IMR-90 (cell line): Measurements from ENCODE around the gene DDX4. TPM values are rescaled to one million over a fixed set of nuclear protein-coding genes. Genes with fewer than 3 reads are reported as not detected.

Source experiments
- ATAC-seq: fragments of 200-7000 bp; cut with Tn5 transposase; 2 replicates; pipeline ENCODE4 v1.9.1; 2020; ENCODE audit warnings: low read depth, mild to moderate bottlenecking, moderate library complexity
- BruUV-seq: library from RNA; stranded (reverse); fragments of 400-500 nt; replicated peaks from 2 replicates; lab custom pipeline; 2021; lab: Mats Ljungman, UMichigan
- CTCF ChIA-PET: fragments of 300-600 bp; formaldehyde crosslinking; extraction: SDS; loops from one replicate; lab custom pipeline; 2021; ENCODE audit warnings: antibody characterized with exemption; lab: Yijun Ruan, JAX
- POLR2A ChIA-PET: fragments of 300-600 bp; sonication (Branson Sonifier 250); formaldehyde crosslinking; loops from one replicate; lab custom pipeline; 2022; ENCODE audit warnings: antibody characterized with exemption; ENCODE audit not compliant: unreplicated experiment; lab: Charles Lee
- DNase-seq: peaks from one replicate; pipeline ENCODE4 v3.0.0; 2013
- H2AFZ ChIP-seq: replicated peaks from 2 replicates; pipeline ENCODE3; 2013; ENCODE audit warnings: low read length, mild to moderate bottlenecking; ENCODE audit not compliant: poor library complexity
- H2AK5ac ChIP-seq: 2 replicates; pipeline ENCODE4 v1.6.1; 2013; ENCODE audit warnings: low read depth, low read length, inconsistent platforms
- H2AK9ac ChIP-seq: replicated peaks from 2 replicates; pipeline ENCODE3; 2013; ENCODE audit warnings: mild to moderate bottlenecking, low read depth, low read length, moderate library complexity; ENCODE audit not compliant: poor library complexity
- H2BK120ac ChIP-seq: 2 replicates; pipeline ENCODE4 v1.6.1; 2013; ENCODE audit warnings: low read depth, low read length, inconsistent platforms
- H2BK15ac ChIP-seq: 3 replicates; pipeline ENCODE4 v1.6.1; 2013; ENCODE audit warnings: low read depth, low read length, inconsistent platforms
- H2BK20ac ChIP-seq: 2 replicates; pipeline ENCODE4 v1.6.1; 2013; ENCODE audit warnings: low read depth, mild to moderate bottlenecking, inconsistent platforms, low read length, moderate library complexity
- H2BK5ac ChIP-seq: 2 replicates; pipeline ENCODE4 v1.6.1; 2013; ENCODE audit warnings: mild to moderate bottlenecking, low read depth, low read length, inconsistent platforms; ENCODE audit not compliant: poor library complexity, severe bottlenecking
- H3K14ac ChIP-seq: replicated peaks from 2 replicates; pipeline ENCODE4 v1.6.1; 2013; ENCODE audit warnings: low read depth, low read length, inconsistent platforms
- H3K18ac ChIP-seq: 2 replicates; pipeline ENCODE4 v1.6.1; 2013; ENCODE audit warnings: low read depth, low read length, control low read depth
- H3K23ac ChIP-seq: 2 replicates; pipeline ENCODE4 v1.6.1; 2013; ENCODE audit warnings: low read depth, low read length, inconsistent platforms
- H3K27ac ChIP-seq: 2 replicates; pipeline ENCODE4 v1.5.1; 2013; ENCODE audit warnings: mild to moderate bottlenecking, control low read depth, low read length; ENCODE audit not compliant: insufficient read depth
- H3K27me3 ChIP-seq: 2 replicates; pipeline ENCODE4 v1.6.1; 2013; ENCODE audit warnings: low read length; ENCODE audit not compliant: control insufficient read depth, insufficient read depth
- H3K36me3 ChIP-seq: 2 replicates; pipeline ENCODE4 v1.6.1; 2013; ENCODE audit warnings: low read length, mixed read lengths; ENCODE audit not compliant: control insufficient read depth, insufficient read depth
- H3K4ac ChIP-seq: 2 replicates; pipeline ENCODE4 v1.6.1; 2013; ENCODE audit warnings: low read depth, low read length, inconsistent platforms
- H3K4me1 ChIP-seq: 2 replicates; pipeline ENCODE4 v1.6.1; 2013; ENCODE audit warnings: low read length, mixed read lengths; ENCODE audit not compliant: control insufficient read depth, insufficient read depth
- H3K4me2 ChIP-seq: 2 replicates; pipeline ENCODE4 v1.6.1; 2013; ENCODE audit warnings: low read depth, mild to moderate bottlenecking, control low read depth, low read length, moderate library complexity
- H3K4me3 ChIP-seq: 2 replicates; pipeline ENCODE4 v1.5.1; 2013; ENCODE audit warnings: low read depth, mild to moderate bottlenecking, control low read depth, low read length, moderate library complexity; ENCODE audit not compliant: insufficient read depth
- H3K56ac ChIP-seq: 2 replicates; pipeline ENCODE4 v1.6.1; 2013; ENCODE audit warnings: low read length, inconsistent platforms; ENCODE audit not compliant: insufficient read depth; ENCODE audit errors: extremely low read depth
- H3K79me1 ChIP-seq, 2 experiments: 2 replicates each; pipeline ENCODE4 v1.6.1; 2013; ENCODE audit warnings: low read length in 2 of 2, inconsistent platforms in 1 of 2, low read depth in 1 of 2
- H3K9ac ChIP-seq: 2 replicates; pipeline ENCODE4 v1.6.1; 2013; ENCODE audit warnings: low read depth, low read length, control low read depth
- H3K9me1 ChIP-seq: 2 replicates; pipeline ENCODE4 v1.6.1; 2013; ENCODE audit warnings: low read length, inconsistent platforms; ENCODE audit not compliant: insufficient read depth
- H3K9me3 ChIP-seq: 2 replicates; pipeline ENCODE4 v1.6.1; 2013; ENCODE audit warnings: low read length; ENCODE audit not compliant: control insufficient read depth, insufficient read depth
- H4K20me1 ChIP-seq: 2 replicates; pipeline ENCODE4 v1.6.1; 2013; ENCODE audit warnings: low read length, inconsistent platforms; ENCODE audit not compliant: insufficient read depth
- H4K5ac ChIP-seq: 2 replicates; pipeline ENCODE4 v1.6.1; 2013; ENCODE audit warnings: mild to moderate bottlenecking, low read depth, low read length, control low read depth
- H4K8ac ChIP-seq, 2 experiments: 2 replicates each; pipeline ENCODE4 v1.6.1; 2013; ENCODE audit warnings: low read depth in 2 of 2, low read length in 2 of 2, control low read depth in 1 of 2, inconsistent platforms in 1 of 2
- H4K91ac ChIP-seq: 2 replicates; pipeline ENCODE4 v1.6.1; 2013; ENCODE audit warnings: low read depth, low read length, inconsistent platforms; ENCODE audit not compliant: insufficient read depth
- CHD1 ChIP-seq: IDR thresholded peaks from 2 replicates; pipeline ENCODE4 v1.6.1; 2012; ENCODE audit warnings: low read depth, low read length, improper control_type of control experiment
- FOS ChIP-seq: fragments of 150-350 bp; IDR thresholded peaks from 2 replicates; pipeline ENCODE4 v1.6.1; 2016; ENCODE audit warnings: low read depth, low read length
- MAFK ChIP-seq: IDR thresholded peaks from 2 replicates; pipeline ENCODE4 v1.6.1; 2012; ENCODE audit warnings: low read depth, low read length, improper control_type of control experiment
- MXI1 ChIP-seq: IDR thresholded peaks from 2 replicates; pipeline ENCODE4 v1.6.1; 2012; ENCODE audit warnings: low read depth, mild to moderate bottlenecking, low read length, moderate library complexity, borderline replicate concordance
- RAD21 ChIP-seq: IDR thresholded peaks from 2 replicates; pipeline ENCODE4 v1.6.1; 2012; ENCODE audit warnings: low read length, improper control_type of control experiment
- SMC3 ChIP-seq: fragments of 150-350 bp; IDR thresholded peaks from 2 replicates; pipeline ENCODE4 v1.6.1; 2016; ENCODE audit warnings: low read depth, mild to moderate bottlenecking, antibody characterized with exemption, low read length, moderate library complexity
- WGBS, 2 experiments: methylation state at CpG; one replicate each; pipeline versions ENCODE4 v1.1.5 to v1.1.7; 2013; ENCODE audit warnings: missing lambda C conversion rate in 2 of 2; ENCODE audit not compliant: insufficient read length in 1 of 2; ENCODE audit errors: extremely low coverage in 2 of 2; 5-methylcytosine and 5-hydroxymethylcytosine counted together
- dilution Hi-C: fragments of 300-500 bp; cut with HindIII; formaldehyde crosslinking; loops from one replicate; pipeline ENCODE4 v1.14.3; 2018; ENCODE audit warnings: low sequenced_read_pairs; ENCODE audit not compliant: unreplicated experiment
- in situ Hi-C: fragments of 300-500 bp; cut with MboI; formaldehyde crosslinking; loops from 3 replicates; pipeline ENCODE4 v1.14.3; 2019; ENCODE audit warnings: low sequenced_read_pairs, inconsistent platforms, mixed read lengths
- intact Hi-C: fragments of 100-400 bp; cut with micrococcal nuclease; formaldehyde crosslinking; loops from 2 replicates; pipeline ENCODE4 v1.10.0; 2022
- polyA plus RNA-seq, 3 experiments: library from polyadenylated mRNA; depleted of rRNA; stranded (reverse); fragments of >200 nt; gene quantifications; 2 replicates each; pipeline ENCODE4 v1.2.3, GENCODE V29; 2012; ENCODE audit warnings: low replicate concordance in 1 of 3
- total RNA-seq: library from RNA; depleted of rRNA; stranded (reverse); fragments of >200 nt; gene quantifications from 2 replicates; pipeline ENCODE4 v1.2.3, GENCODE V29; 2012

DDX4 gene
- total and polyA plus RNA-seq, 2 of the 4 experiments (the other 2 are of a cell fraction) = not detected

DNA sequence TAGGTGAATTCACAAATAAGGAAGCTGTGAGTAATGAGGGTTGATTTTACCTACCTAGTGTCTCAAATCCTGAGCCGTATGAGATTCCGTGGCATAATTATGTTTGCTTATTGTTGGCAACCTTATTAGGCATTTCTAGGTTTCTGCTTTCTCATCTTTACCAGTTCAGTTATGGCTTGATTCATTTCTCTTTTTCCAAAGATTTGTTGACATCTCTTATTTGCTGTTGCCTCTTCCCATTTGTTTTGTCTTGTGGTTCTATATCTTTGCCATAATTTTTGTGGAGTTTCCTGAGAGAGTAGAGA, 113.8 kb downstream of the DDX4 start:
- no peak overlapping the region for H3K9ac ChIP-seq
- H3K4me2 ChIP-seq = peak overlapping the region; percentile 74
- peak overlapping the region; percentile 51 for H2BK15ac ChIP-seq
- H4K20me1 ChIP-seq = no peaks in the 10 kb centered on the region
- no peak overlapping the region for H3K23ac ChIP-seq
- peak overlapping the region; percentile 6 to 74; a peak in 2 of 4 replicates for H4K8ac ChIP-seq
- 0 out of 2 replicates have a peak overlapping the region, but pooled peaks have one; percentile 7 for H3K56ac ChIP-seq
- no peaks in the 10 kb centered on the region for H3K36me3 ChIP-seq
- H3K18ac ChIP-seq = peak overlapping the region; percentile 89
- H3K27me3 ChIP-seq = no peaks in the 10 kb centered on the region
- H3K14ac ChIP-seq = peak overlapping the region; percentile 72
- peak overlapping the region; percentile 62 for H4K5ac ChIP-seq
- no peak for ATAC-seq
- H2BK120ac ChIP-seq = peak overlapping the region; percentile 91
- no peaks in the 10 kb centered on the region for H3K79me1 ChIP-seq
- no peaks in the 10 kb centered on the region; the same call in 1 of the 2 replicates for H3K9me1 ChIP-seq
- H3K4ac ChIP-seq = peak overlapping the region; percentile 88
- peak overlapping the region; percentile 62 for H2BK5ac ChIP-seq
- no peak overlapping the region for H2AK9ac ChIP-seq
- WGBS, 2 experiments = no CpG with 5 or more reads among the region's 2 CpGs
- CTCF ChIA-PET = no interaction called here
- dilution Hi-C loops (no loop called here), in situ Hi-C loops (no loop called here), intact Hi-C loops (no loop called here)
- peaks cover 9% of the 10 kb centered on the region for H3K4me1 ChIP-seq
- POLR2A ChIA-PET = no interaction called here
- peak overlapping the region; percentile 56; the same call in 1 of the 2 replicates for H4K91ac ChIP-seq
- no peak for DNase-seq
- no peaks in the 10 kb centered on the region for H3K9me3 ChIP-seq
- no peak for TF ChIP-seq MAFK
- TF ChIP-seq MXI1 = no peak
- TF ChIP-seq FOS = no peak
- no peak for TF ChIP-seq CHD1
- TF ChIP-seq RAD21 = no peak
- TF ChIP-seq SMC3 = no peak
- no TSS peak for BruUV-seq
- H3K27ac ChIP-seq = peak overlapping the region; percentile 30
- H2AFZ ChIP-seq = no peak overlapping the region
- no peak overlapping the region for H3K4me3 ChIP-seq
- peak overlapping the region; percentile 27 for H2AK5ac ChIP-seq
- H2BK20ac ChIP-seq = peak overlapping the region; percentile 95
